ENCODE measurements around the gene ZRANB3.

GRCh38 chr2:135304694-135305093 is 226.3 kb downstream of the ZRANB3 start:
- TF ChIP-seq EZH2 (IDR thresholded peaks at IDR 0.05; ENCODE audit: low read depth) (no peak), CTCF (conservative IDR thresholded peaks at IDR 0.05) (no peak)
